ENCODE measurements around the gene AKNAD1. TPM values are rescaled to one million over a fixed set of nuclear protein-coding genes. Genes with fewer than 3 reads are reported as not detected.
A peak's percentile ranks its signal among the peaks of the same experiment; 100 is the strongest.

AKNAD1 gene
- total RNA-seq, 1 experiment from 2014 or later = 2.7 TPM

DNA sequence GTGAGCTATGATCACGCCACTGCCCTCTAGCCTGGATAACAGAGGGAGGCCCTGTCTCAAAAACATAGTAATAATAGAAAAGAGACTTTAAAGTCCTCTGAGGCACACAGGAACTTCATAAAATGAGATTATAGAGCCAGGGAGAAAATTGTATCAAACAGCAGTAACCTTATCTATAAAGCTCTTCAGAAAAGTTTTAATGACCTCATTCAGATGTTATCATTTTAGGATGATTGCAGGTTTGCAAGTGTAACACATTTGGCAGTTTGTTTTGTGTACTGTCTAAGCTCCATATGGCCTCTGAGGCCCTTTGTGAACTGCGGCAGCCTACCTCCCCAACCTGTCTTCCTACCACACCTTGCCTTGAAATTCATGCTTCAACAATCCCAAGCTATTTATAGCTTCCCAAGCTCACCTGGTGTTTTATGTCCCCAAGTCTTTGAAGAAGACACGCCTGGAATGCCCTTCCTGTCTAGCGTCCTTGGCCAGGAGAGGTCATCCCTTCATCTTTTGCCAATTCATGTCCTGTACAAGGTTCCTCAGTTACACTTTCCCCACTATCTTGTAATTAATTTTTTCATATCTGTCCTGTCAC is 8.5 kb upstream of the AKNAD1 start:
- no peak for DNase-seq (ENCODE audit: low read depth)

DNA sequence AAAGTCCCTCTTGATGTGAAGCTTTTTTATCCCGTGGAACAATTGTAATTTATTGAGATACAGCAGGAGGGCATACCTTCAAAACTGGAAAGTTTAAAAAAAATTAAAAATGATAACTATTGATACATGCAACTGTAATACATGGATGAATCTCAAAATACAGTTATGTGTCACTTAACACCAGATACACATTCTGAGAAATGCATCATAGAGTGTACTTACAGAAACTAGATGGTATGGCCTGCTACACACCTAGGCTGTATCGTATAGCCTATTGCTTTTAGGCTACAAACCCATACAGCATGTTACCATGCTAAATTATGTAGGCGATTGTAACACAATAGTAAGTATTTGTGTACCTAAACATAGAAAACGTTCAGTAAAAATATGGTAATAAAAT is 7.1 kb upstream of the AKNAD1 start:
- DNase-seq (ENCODE audit: low read depth) = no peak

DNA sequence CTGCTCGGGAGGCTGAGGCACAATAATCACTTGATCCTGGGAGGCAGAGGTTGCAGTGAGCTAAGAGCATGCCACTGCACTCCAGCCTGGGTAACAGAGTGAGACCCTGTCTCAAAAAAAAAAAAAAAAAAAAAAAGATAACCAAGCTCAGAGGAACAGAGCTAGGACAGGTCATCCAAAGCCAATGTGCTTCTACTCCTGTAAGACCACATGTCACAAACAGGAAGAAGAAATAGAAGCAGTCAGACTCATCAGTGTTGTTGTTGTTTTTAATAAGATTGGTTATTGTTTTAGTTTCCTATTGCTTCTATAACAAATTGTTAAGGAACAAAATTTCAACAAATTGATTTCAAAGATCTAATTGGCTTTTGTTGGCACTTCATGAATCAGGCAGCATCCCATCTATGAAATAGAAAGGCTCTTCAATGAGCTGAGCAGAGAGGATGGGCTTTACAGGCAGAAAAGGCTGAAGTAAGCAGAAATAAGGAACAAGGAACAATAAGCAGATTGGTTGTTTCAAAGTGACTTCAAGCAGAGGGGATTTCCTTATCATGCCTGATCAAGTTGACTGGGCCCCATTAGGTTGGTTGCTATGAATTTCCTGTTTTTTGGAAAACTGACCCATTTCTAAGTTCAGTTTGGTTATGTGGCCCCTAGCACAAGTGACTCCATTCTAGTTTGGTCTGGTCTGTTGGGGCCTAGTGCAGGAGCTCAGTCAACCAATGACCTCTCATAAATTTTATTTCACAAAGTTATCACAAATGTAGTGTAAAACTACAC is 6.0 kb upstream of the AKNAD1 start:
- no peak for DNase-seq (ENCODE audit: low read depth)

DNA sequence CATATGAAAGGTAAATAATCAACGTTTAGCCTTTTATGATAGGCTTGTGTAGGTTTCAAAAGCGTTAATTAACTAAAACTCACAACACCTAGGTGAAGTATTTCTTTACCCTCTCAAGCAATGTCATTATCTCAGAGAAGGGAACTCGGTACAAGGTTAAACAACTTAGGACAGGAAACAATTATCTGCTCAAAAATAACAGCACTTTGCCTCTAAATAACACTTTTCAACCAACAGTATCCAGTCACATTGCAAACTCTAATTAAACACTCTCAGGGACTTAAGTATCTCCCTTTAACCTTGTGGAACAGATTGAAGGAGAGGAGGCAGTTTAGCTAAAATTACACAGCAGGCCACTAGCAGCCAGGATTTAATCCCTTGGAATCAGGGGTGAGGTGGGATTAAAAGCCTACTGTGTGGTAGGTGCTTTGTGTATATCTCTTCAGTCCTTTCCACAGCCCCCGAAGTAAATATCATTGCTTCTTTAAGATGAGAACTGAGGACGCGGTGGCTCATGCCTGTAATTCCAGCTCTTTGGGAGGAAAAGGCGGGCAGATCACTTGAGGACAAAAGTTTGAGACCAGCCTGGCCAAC is 5.2 kb upstream of the AKNAD1 start:
- no peak for DNase-seq (ENCODE audit: low read depth)

DNA sequence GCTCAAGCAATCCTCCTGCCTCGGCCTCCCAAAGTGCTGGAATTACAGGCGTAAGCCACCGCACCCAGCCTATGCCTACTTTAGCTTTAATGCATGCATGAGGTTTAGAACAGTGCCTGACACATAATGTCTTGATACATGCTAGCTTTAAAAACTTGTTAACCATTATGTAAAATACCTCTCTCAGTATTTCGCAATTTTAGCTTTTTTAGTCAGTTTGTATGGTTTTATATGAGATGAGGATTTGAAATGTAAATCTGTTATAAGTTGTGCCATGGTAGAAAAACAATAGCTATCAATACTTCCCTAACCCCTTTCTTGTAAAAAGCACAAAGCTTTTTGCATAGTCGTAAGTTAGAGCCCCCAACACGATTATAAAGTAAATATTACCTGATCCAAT is 4.7 kb upstream of the AKNAD1 start:
- no peak for DNase-seq (ENCODE audit: low read depth)

DNA sequence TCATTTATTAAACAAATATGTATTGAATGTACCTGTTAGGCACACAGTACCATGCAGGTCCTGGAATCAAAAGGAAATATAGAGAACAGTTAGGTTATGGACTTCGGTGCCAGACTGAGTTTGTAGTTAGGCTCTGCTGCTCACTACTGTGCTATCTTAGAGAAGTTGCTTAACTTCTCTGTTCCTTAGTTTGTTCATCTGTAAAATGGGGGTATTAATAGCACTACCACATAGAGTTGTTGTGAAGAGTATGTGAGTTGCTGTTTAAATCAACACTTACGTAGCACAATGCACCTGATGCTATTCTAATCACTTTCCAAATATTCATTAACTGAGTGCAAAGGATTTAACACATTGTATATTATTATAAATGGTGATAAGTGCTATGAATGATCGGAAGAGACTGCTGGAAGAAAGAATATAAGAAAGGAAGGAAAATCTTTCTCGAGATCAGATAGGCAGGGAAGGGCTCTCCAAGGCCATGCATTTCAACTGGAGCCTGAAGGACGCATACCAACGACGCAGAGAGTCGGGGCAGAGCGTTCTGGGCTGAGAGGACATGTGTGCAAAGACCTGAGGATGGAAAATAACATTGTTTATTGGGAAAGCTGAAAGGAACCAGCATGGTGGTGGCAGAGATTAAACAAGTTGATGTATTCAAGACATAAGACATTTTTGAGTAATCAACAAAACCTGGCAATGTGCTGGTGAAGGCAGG is 3.5 kb upstream of the AKNAD1 start:
- DNase-seq (ENCODE audit: low read depth) = no peak

DNA sequence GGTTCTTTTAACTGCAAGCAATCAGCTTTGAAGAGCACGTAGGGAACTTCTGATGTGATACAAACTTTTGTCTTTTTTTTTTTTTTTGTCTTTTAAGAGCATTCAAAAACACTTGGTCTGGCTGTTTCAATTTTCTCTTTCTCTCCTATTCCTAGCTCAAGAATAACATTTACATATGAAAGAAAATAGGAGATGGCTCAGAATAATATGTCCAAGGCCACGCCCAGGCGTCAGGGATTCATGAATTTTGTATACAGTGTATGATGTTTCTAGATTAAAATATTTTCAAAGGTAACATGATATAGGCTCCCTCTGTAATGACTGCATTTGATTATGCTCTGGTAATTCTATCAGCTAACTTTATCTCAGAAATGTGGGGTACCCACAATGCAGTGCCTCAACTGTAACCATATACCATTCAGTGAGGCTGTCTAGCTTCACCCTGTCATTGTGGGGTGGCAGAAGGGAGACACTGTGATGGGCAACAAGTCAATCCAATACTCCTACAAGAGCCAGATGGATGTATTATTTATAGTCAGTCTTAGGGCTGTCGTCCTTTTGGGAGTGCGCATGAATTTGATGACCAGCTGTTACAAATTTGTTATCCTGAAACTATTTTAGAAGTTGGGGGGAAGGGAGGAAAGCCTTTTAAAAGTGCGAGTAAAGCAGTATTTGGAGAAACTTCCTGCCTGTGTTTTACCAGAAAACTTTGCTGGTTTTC is 1.5 kb upstream of the AKNAD1 start:
- DNase-seq (ENCODE audit: low read depth) = peak; percentile 77

DNA sequence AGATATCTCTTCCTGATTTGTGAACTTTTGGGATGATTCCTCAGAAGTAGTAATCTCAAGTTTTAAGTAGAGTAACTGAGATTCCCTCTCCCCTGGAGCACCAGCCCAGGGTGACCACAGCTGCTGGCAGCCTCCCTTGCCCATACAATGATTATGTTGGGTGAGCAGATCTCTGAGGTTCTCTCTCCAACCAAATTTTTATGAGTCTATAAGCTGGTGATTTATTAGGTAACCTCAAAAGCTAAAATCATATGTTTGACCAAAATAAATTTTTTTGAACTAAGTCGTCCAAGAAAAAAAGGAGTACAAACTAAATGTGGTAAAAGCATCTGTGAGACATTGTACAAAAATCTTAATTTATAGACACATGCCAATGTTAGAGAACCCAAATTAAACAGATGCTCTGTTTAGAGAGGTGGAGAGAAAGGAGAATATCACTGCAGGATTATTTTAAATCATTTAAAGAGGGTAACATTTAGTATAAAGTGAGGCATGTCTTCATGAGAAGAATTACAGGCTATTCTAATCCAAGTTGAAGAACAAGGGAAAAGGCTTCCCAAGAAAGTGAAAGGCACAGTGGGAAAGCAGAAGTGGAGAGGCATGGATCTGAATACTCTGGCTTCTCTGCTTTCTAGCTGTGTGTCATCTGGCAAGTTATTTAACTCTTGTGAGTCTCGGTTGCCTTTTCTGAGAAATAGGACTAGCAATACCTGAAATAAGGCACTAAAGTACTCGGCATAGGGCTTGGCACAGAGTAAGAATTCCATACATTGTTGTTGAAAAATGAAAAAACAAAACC is 2.5 kb downstream of the AKNAD1 start:
- DNase-seq (ENCODE audit: low read depth) = peak; percentile 54

DNA sequence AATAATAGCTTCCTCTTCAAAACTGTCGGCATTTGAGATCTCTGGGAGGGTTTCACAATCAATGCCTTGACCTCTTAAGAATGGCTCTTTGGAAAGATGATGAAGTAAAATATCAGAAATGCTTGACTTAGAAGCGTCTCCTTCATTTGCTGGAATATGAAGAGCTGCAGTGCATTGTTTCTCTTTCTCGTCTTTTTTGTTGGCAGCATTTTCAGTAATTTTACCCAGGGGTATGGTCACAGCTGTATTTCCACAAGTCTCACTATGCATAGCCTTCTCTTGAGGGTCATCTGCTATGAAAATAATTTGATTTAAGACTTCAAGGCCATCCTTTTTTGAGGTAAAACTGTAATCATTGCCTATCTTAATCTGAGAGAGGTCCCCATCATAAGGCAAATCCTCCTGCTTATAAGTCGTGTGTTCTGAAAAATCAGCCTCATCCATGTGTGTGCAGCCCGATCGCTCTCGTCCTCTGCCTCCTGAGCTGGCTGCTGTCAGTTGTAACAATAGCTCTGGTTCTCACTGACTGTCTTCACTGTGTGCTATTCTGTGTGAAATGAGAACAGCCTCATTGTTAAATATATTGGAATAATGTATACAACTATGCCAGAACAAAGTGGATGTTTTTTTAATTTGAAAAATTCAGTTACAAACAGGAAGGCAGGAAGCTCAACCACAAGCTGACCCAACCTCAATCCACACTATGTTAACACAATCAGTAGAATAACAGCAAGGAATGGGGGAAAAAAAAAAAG is 4.5 kb downstream of the AKNAD1 start:
- peak; percentile 29 for DNase-seq (ENCODE audit: low read depth)

DNA sequence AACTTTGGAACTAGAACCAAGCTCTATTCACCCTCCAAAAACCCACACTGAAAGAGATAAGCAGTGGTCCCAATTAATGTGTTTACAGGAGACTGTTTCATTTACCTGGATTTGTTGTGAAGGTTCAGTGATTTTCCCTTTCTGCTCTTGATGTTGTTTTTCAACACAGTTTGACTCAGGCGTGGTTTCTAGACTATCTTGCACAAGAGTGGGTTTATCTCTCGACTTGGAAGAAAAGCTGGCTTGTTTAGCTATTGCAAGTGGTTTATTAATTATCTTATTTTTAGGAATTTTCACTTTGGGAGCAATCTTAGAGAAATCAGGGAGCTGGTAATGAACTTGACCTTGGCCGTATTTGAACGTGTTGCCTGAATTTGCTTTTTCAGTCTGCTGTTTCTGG is 5.3 kb downstream of the AKNAD1 start:
- DNase-seq (ENCODE audit: low read depth) = no peak

DNA sequence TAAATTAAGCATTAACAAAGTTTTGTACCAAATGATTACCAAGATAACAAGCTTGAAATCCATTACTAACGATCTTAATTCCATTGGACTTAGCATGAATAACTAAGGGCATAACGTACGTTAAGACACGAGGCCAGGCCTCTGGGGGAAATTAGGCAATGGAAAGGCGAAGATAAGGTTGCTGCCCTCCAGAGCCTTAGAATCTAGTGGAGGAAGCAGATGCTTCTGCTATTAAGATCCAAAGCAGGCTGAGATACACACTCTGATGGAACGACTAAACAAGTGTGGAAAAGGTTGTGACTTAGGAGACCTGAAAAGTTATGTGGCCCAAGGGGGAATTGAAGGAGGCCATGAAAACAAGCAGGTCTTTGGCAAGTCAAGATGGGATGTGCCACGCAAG is 6.0 kb downstream of the AKNAD1 start:
- no peak for DNase-seq (ENCODE audit: low read depth)

DNA sequence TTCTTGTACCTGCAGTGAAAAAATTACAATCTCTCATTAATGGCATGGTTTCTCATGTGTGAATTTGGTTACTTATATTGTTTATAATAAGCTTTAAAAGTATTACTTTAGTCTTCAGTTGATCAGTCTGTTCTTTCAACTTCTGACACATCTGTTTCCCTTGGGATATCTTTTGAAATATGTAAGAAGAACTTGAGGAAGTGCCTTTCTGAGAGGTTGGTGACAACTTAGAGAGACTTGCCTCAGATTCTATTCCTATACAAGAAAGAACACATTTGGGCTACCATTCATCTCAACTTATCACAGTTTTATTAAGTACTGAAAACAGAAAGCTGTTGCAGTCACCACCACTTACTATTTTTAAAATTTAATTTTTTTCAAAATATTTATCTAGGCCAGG is 8.1 kb downstream of the AKNAD1 start:
- DNase-seq (ENCODE audit: low read depth) = peak; percentile 34

DNA sequence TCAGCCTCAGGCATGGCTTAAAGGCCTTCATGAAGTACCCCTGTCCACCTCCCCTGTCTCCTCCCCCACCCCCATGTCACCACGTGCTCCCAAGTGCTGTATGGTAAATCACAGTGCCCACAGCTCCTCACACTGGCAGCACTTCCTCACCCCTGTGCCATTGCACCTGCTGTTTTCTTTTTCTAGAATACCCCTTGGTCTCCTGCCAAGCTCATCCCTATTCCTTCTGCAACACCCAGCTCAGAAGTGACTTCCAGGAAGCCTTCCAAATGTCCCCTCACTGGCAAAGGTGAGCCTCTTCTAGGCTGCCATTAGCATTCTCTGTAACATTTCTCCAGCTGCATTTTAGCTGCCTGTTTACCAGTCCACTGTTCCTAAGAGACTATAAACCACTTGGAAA is 9.4 kb downstream of the AKNAD1 start:
- peak; percentile 29 for DNase-seq (ENCODE audit: low read depth)

DNA sequence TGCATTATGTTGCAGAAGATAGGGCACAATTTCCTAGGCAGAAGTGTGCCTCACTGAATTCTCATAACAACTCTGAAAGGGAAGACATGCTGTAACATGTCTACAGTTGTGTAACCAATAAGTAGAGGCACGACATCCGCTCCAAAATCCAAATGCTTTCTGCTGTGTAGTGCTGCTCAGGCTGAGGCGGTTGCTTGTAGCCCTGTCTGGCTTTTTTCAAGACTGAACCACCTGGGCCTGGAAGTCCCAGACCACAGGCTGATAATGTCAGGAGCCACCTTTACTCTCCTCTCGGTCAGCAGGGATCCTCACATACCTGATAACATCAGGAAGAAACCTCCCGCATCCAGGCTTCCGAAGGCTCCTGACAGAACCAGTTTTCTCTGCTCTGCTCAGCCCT is 10.9 kb downstream of the AKNAD1 start:
- no peak for DNase-seq (ENCODE audit: low read depth)

DNA sequence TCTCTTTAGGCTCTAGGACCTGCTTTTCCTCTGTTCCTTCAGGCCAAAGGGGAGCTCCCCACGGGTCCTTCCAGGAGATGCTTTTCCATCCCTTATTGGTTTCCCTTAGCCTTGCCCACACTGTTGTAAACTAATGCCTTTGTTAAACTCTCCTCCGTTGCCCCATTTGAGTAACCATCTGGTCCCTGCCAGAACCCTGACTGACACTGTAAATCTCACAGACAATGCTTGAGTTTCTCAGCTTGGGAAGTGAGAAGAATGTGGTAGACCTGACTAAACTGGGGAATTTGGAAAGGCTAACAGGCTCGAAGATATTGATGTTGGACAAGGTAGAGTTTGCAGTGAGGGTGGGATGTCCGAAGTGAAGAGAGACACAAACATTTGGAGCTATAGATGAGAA is 11.4 kb downstream of the AKNAD1 start:
- DNase-seq (ENCODE audit: low read depth) = no peak

DNA sequence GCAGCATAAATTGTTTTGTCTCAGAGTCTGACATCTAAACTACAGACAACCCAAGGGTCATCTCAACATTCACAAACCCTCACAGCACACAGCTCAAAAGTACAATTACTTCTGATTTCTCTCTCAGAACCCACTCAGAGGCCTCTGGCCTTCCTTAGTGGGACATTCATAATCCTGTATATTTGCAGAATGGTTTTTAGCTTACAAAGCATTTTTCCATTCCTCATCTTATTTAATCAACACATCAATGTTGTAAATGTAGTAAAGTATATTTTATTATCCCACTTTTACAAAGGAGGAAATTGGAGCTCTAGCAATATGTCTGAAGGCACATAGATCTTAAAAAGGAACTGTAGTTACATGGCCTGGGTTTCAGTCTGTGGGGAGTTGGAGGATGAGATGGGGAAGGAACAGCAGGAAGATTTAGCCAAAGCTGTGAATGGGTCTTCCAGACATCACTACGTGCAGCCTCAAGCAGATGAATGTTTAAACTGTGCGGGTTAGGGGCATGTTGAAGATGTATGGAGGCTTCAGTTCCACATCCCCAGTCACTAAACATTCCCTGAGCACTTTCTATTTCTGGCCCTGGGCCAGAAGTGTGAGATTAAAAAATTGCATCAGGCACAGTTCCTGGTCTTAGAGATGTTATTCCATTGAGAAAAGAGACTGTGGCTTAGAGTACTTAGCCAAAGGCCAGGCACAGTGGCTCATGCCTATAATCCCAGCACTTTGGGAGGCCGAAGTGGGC is 13.3 kb downstream of the AKNAD1 start:
- no peak for DNase-seq (ENCODE audit: low read depth)

DNA sequence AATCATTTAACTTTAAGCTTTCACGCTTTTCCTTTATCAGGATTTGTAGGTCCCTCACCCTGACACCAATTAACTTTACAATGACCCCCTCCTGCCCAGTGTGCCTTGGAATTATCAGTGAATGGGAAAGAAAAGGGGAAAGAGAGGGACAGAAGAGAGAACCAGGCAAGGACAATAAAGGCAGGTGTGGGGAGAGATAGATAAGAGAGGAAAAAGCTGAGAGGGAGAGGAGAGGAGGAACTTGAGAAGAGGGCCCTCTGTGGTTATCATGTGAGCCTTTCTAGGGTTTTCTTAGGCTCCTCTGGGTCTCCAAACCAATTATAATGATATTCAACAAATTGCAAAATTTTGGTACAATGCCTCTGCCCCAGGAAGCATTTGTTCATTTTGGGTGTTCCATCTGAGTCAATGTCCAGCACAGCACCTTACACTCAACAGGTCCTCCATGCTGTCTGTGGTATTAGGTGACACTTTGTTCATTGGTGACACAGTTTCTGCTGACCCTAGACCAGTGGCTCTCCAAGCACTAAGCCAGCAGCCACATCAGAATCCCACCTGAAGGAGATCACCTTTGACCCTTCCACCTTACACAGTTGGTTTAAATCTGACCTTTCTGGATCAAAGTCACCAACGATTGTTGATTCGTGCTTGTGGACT is 14.2 kb downstream of the AKNAD1 start:
- no peak for DNase-seq (ENCODE audit: low read depth)

DNA sequence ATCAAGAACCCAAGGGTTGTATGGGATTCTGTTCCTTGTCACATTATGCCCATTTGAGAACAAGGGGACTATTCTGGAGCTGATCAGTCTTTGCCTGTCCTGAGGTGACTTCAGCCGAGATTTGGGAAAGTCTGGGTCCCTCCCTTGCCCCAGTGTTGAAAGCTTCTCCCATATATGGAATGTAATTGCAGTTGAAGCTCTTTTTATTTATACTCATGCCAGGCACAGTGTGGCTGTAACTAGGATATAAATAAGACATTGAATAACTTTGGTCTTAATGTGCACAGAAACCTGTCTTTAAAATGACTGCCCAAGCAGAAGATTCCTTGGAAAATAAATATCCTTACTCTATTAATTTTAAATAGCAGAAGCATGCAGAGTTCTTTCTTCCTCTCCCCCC is 15.2 kb downstream of the AKNAD1 start:
- no peak for DNase-seq (ENCODE audit: low read depth)

DNA sequence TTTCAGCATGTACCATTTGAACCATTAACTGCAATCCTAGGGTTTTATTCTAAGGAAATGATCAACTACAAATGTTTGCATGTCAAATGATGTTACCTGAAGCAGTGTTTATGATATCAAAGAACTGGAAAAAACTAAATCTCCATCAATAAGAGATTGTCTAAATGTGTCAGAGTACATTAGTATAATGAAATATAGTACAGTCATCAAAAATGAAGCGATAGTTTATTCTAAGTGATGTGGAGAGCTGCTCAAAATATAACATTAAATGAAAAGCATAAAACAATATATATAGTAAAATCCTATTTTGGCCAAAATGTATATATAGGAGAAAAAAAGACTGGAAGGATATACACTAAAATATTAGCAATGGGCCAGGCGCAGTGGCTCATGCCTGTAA is 24.0 kb downstream of the AKNAD1 start:
- DNase-seq (ENCODE audit: low read depth) = no peak

Data from LHCN-M2 (cell line).